Psoas muscle (tissue), 8 donors: Measurements from ENCODE around the gene WDR86. TPM values are rescaled to one million over a fixed set of nuclear protein-coding genes. Genes with fewer than 3 reads are reported as not detected.
A peak's percentile ranks its signal among the peaks of the same experiment; 100 is the strongest.

Experiments used
- ATAC-seq, 4 donors: fragments of 200-7000 bp; cut with Tn5 transposase; one replicate each; pipeline ENCODE4 v1.9.1; 2020; ENCODE audit warnings: moderate library complexity in 3 of 4, mild to moderate bottlenecking in 2 of 4
- DNase-seq, 2 donors: peaks; one replicate each; pipeline ENCODE4 v3.0.0-alpha.2; 2020
- H3K27ac ChIP-seq: fragments of 200-600 bp; one replicate; pipeline ENCODE4 v1.8.0; 2022
- H3K27me3 ChIP-seq, 3 donors: fragments of 200-600 bp in 1 of 3; one replicate each; pipeline versions ENCODE4 v1.6.1 to v1.8.0; 2013 to 2022; ENCODE audit warnings: low read length in 2 of 3, mild to moderate bottlenecking in 2 of 3, moderate library complexity in 1 of 3; ENCODE audit not compliant: insufficient read depth in 3 of 3
- H3K36me3 ChIP-seq, 2 donors: fragments of 200-600 bp in 1 of 2; one replicate each; pipeline versions ENCODE4 v1.6.1 to v1.8.0; 2013 to 2022; ENCODE audit warnings: low read depth in 1 of 2, mild to moderate bottlenecking in 1 of 2, moderate library complexity in 1 of 2; ENCODE audit not compliant: insufficient read depth in 1 of 2
- H3K4me1 ChIP-seq: fragments of 200-600 bp; one replicate; pipeline ENCODE4 v1.8.0; 2022
- H3K4me3 ChIP-seq: fragments of 200-600 bp; one replicate; pipeline ENCODE4 v1.8.0; 2022; ENCODE audit warnings: mild to moderate bottlenecking
- H3K9me3 ChIP-seq: fragments of 200-600 bp; one replicate; pipeline ENCODE4 v1.8.0; 2022
- CTCF ChIP-seq: fragments of 200-600 bp; IDR thresholded peaks from one replicate; pipeline ENCODE4 v1.8.0; 2022; ENCODE audit warnings: antibody characterized with exemption
- WGBS, 3 donors: extraction: QIAGEN DNeasy Blood & Tissue Kit; methylation state at CpG; one replicate each; pipeline versions ENCODE4 v1.1.6 to v1.1.7; 2013; 5-methylcytosine and 5-hydroxymethylcytosine counted together
- intact Hi-C, 2 donors: fragments of 100-400 bp; cut with DNase I; formaldehyde crosslinking; loops; one replicate each; pipeline versions ENCODE4 v1.11.0 to v1.14.2; 2022
- polyA plus RNA-seq, 3 donors: library from polyadenylated mRNA; stranded (reverse); fragments of 200-250 nt; gene quantifications; one replicate each; pipeline ENCODE4 v1.2.3, GENCODE V29; 2013
- total RNA-seq, 4 donors: library from RNA; stranded (reverse); fragmentation: NEBNext Ultra II Directional in 2 of 4; extraction: Animal tissue kit (Norgen Biotek cat#: 25700) in 2 of 4; gene quantifications; one replicate each; pipeline versions ENCODE4 v1.2.1 to v1.2.4, GENCODE V29; 2021 to 2023
- donor health status: healthy with polysubstance abuse.
- donor health status: DM: no; HTN: no; CAD: no; lungs with moderate emphysema.
- donor health status: Bipolar disorder and iron deficiency.
- donor health status: healthy.
- donor health status: DM: yes; HTN: yes; CAD: no.
- donor health status: DM: no; HTN: no; CAD: no.
- donor health status: DM: no; HTN: no; CAD: no.
- donor health status: DM: yes; HTN: yes; CAD: no.

Gene WDR86
- total and polyA plus RNA-seq, 7 donors, result 0.03 to 0.44 (median 0.29) TPM; not detected in 2

GRCh38 chr7:151404216-151405011 is 5.4 kb downstream of the WDR86 start:
- H3K36me3 ChIP-seq, result no peaks in the 10 kb centered on the region
- ATAC-seq, result peak in 1 of 4 donors; percentile 47
- peak in 1 of 2 donors; percentile 48 for DNase-seq
- H3K9me3 ChIP-seq, result no peaks in the 10 kb centered on the region
- H3K4me1 ChIP-seq, result no peaks in the 10 kb centered on the region
- no peak for TF ChIP-seq CTCF
- intact Hi-C loops, result no loop called here
- H3K4me3 ChIP-seq, result no peak overlapping the region
- H3K27me3 ChIP-seq, result peaks cover 0 to 20% (median 9%) of the 10 kb centered on the region in 3 donors
- no peak overlapping the region for H3K27ac ChIP-seq
- WGBS, 3 donors, result 65 to 78% (median 73%) methylated on average over 18 of the region's 18 CpGs

GRCh38 chr7:151403764-151404163 is 6.1 kb downstream of the WDR86 start:
- intact Hi-C loops, result no loop called here
- Histone ChIP-seq H3K9me3 (no peaks in the 10 kb centered on the region), H3K4me1 (no peaks in the 10 kb centered on the region), H3K27me3 (peaks cover 0 to 13% (median 6%) of the 10 kb centered on the region in 3 donors), H3K27ac (no peak overlapping the region), H3K36me3 (no peaks in the 10 kb centered on the region), H3K4me3 (no peak overlapping the region)
- DNase-seq (peak in 1 of 2 donors; percentile 7), ATAC-seq (no peak)
- 90 to 92% (median 90%) methylated on average over 9 of the region's 9 CpGs for WGBS, 3 donors
- no peak for TF ChIP-seq CTCF

GRCh38 chr7:151402029-151402835 is 7.6 kb downstream of the WDR86 start:
- Histone ChIP-seq H3K36me3 (no peaks in the 10 kb centered on the region), H3K4me1 (no peaks in the 10 kb centered on the region), H3K27me3 (peaks cover 0 to 3% (median 1%) of the 10 kb centered on the region in 3 donors), H3K27ac (no peak overlapping the region), H3K9me3 (no peaks in the 10 kb centered on the region), H3K4me3 (no peak overlapping the region)
- TF ChIP-seq CTCF, result no peak
- peak in 1 of 2 donors; percentile 27 for DNase-seq
- WGBS, 3 donors, result 90 to 93% (median 93%) methylated on average over 16 of the region's 16 CpGs
- intact Hi-C loops, result no loop called here
- no peak for ATAC-seq

- intact Hi-C loops, result no loop called here
- peaks cover 0 to 1% (median 0%) of the 10 kb centered on the region in 3 donors for H3K27me3 ChIP-seq
- 71 to 77% (median 74%) methylated on average over 14 of the region's 14 CpGs for WGBS, 3 donors
- ATAC-seq (no peak), DNase-seq (peak in 1 of 2 donors; percentile 11)
- no peak overlapping the region for H3K4me3 ChIP-seq
- TF ChIP-seq CTCF, result no peak
- H3K4me1 ChIP-seq, result no peaks in the 10 kb centered on the region
- no peak overlapping the region for H3K27ac ChIP-seq
- no peaks in the 10 kb centered on the region for H3K9me3 ChIP-seq
- H3K36me3 ChIP-seq, result no peaks in the 10 kb centered on the region
These were observed 9.1 kb downstream of the WDR86 start for GRCh38 chr7:151400626-151401315.
